ENCODE measurements around the gene SUGCT.

SUGCT gene

DNA sequence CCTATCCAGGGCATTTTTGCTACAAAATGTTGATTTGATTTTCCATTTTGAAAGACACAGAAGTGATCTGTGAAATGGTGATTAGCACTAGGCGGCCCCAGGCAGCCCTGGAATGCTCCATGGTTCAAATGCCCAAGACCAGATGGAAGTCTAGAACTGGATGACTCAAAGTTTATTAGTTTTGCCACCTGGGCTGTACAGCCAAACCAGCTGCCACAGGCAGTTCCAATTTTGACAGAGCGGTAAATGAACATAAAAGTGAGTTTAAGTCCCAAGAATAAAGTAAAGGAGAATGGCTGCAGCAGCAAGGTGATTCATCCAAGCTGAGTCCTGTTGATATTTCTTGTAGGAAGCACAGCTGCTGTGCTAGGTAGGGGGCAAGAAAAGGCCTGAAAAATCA lies 180.5 kb downstream of the SUGCT start:
- in situ Hi-C loops (cut with HindIII; ENCODE audit: low sequenced_read_pairs), result no loop called here

DNA sequence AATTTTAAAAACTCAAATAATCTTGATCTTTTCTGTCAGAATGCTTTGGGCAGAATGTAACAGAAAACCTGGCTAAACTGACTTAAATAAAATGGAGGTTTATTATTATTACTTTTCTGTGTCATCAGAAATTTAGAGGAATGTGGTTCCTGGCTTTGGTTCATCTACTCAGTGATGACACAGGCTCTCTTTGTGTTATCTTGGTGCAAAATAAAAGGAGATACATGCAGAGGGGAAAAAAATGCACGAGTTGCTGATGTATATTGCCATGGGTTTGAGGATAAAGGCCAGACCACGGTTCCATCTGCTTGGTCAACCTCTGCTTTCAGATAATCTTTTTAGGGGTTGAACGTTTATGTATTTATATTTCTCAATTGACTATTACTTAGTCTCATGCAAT lies 181.4 kb downstream of the SUGCT start:
- in situ Hi-C loops (cut with HindIII; ENCODE audit: low sequenced_read_pairs), result no loop called here

DNA sequence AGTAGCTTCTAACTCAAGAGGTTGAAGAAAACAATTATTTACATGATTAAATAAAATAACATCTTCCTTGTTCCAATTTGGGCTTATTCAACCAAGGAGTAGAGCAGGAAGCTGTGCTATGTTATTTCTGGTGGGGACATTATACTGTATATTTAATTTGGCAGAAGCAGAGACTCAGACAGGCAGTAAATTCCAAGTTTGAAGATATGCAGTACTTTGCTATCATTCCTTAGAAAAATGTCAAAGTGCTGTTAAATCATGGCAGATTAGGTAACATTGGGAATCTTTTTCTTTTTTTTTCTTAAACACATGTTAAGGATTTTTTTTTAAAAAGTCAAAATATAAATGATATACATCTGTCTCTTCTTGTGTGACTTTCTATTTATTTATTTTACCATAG lies 190.1 kb downstream of the SUGCT start:
- in situ Hi-C loops (cut with HindIII; ENCODE audit: low sequenced_read_pairs), result no loop called here

DNA sequence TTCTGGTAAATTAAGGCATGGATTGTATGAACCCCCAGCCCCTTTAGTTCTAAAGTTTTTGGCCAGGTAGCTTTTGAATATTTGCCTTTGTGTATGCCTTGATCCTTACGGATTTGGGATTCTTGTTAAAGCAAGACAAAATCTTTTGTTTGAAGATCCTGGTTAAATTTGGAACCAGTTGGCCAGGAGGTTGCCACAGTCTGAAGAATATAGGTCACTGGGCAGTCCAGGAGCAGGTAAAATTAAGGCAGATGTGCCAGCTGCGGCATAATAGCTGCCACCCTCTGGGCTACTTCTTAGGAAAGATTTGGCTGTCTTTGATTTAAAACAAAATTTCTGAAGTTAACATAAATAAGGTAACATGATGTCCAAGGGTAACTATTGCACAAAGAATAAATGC lies 192.3 kb downstream of the SUGCT start:
- in situ Hi-C loops (cut with HindIII; ENCODE audit: low sequenced_read_pairs), result no loop called here

DNA sequence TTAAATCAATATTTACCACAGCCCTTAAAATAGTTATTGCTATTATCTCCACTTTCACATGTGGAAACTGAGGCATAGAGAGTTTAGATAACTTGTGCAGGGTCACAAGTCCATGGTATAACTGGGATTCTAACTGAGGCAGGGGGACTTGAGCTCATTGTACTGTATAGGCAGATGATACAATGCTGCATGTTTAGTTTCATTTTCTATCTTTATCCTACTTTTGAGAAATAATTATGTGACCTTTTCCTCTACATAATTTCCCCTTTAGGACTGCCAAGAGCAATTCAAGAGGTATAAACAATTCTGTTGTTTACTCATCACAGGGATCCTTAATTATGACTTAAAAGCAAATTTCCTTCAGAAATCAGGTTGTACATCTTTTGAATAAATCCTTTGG lies 193.1 kb downstream of the SUGCT start:
- in situ Hi-C loops (cut with HindIII; ENCODE audit: low sequenced_read_pairs), result no loop called here

DNA sequence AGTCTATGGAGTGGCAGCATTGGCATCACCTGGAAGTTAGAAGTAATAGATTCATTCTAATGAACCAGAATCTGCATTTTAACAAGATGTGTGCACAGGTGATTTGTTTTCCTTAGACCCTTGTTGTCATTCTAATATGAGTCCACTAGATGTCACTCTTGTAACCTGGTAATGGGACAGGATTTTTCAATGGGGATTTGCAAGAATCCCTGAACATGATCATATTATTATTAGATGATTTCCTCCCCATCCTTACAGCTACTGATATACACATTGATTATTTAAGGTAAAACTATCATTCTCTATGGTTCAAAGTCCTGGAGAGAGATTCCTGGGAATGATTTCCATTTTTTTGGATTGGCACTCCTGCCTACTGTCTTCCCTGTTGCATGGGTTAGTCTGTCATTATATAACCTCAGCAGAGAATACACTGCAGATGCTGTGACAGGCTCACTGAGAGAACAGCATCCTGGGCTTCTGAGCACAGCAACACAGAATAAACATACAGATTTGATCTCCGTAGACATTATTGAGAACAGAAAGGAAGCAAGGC lies 194.9 kb downstream of the SUGCT start:
- in situ Hi-C loops (cut with HindIII; ENCODE audit: low sequenced_read_pairs), result no loop called here

DNA sequence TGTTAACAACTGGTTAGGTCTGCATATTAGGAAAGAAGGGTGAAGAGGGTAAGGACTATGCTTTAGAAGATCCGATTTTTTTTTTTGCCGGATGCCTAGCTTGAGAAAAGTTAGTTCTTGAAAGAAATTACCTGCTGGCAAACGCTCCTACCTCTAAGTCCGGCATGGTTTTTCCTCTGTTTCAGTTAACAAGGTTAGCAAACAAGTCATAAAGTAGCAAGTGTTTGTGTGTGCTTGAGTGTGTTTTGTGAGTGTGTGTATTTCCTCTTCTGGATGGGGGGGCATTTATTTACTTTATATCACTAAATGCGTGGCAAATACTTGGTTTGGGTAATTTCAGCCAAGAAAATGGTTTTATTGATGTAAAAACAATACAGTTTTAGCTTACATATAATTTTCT lies 195.6 kb downstream of the SUGCT start:
- in situ Hi-C loops (cut with HindIII; ENCODE audit: low sequenced_read_pairs), result no loop called here

DNA sequence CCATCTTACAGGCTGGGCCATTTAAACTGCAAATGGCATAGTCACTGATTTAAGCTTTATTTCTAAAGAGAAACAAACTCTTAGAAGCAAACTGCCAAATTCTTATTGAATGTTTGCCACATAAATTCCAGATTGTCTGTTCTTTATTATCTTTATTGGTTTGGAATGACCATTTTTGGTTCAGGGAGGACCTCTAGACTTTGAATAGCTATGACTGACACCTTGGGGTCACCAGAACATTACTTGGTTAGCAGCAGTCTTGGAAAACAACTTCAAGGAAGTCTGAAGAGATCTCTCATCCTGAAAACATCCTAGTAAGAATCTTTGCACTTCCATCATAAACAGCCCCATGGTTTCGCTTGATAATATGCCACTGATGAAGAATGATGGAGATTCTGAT lies 197.1 kb downstream of the SUGCT start:
- in situ Hi-C loops (cut with HindIII; ENCODE audit: low sequenced_read_pairs), result no loop called here

DNA sequence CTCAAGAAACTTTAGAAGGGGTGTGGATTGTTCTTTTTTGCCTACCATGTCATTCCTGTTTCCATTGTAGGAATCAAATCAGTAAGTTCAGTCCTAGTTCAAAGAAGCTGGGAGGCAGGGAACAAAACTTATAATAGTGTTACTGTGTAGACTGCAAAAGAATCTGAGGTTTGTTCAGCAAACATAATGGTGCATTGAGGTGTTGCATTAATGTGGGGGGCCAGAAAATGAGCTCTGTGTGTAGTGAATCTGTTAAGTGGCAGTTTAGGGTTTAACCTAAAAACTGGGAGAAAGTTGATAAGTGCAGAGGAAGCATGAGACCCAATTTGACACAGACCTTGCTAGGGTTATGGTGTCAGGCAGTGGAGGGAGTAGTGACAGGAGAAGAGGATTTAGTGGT lies 197.7 kb downstream of the SUGCT start:
- in situ Hi-C loops (cut with HindIII; ENCODE audit: low sequenced_read_pairs), result no loop called here

DNA sequence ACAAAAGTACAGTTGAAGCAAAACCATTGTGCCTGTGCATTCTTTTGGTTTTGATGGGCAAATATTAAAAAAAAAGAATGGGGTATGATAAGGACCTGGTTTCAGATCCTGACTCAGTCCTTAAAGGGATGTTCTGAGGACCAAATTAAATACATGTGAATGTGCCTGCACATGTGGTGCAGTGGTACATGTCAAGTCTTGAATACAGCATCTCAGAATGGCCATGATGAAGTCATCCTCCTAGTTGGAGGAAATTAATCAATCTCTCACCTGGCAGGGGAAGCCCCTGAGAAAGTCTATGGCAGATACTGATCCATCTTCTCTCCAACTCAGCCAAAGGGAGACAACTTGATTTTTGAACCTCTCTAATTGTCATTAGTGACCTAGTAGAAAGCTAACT lies 207.0 kb downstream of the SUGCT start:
- in situ Hi-C loops (cut with HindIII; ENCODE audit: low sequenced_read_pairs), result no loop called here

DNA sequence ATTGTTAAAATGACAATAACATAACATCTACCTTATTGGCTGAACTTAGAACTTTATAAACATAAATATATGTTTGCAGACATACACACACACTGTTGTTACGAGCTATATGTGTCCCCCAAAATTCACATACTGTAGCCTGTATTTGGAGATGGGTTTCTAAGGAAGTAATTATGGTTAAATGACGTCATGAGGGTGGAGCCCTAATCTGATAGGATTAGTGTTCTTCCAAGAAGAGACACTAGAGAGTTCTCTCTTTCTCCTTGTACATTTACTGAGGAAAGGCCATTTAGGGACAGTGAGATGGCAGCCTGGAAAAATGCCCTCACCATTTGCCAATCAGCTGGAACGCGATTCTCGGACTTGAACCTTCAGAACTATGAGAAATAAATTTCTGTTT lies 211.7 kb downstream of the SUGCT start:
- in situ Hi-C loops (cut with HindIII; ENCODE audit: low sequenced_read_pairs), result no loop called here

DNA sequence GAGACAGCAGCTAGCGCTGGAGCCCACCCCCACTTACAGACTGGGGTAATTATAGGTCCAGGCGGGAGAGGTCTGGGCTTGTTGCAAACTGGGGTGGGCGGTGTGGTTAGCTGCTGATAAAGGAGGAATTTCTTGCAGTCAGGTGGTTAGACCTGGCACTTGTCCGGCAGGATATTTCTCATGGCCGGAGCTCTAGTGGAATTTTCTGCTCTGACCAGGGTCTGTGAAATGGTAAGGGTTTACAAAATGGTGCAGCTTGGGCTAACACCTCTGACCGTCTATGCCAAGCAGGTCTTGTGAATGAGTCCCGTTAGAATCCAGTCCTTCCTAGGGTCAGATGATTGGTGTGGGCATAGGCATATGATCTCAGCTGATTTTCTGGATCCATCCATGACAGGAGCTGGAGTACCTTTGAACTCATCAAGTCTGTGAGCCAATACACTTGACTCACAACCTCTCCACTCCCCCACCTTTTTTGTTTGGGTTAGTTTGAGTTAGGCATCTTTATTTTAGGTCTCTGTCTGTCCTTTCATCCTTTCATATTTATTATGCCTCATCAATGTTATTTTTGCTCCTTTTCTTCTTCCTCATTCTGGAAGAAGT lies 213.4 kb downstream of the SUGCT start:
- in situ Hi-C loops (cut with HindIII; ENCODE audit: low sequenced_read_pairs), result no loop called here

DNA sequence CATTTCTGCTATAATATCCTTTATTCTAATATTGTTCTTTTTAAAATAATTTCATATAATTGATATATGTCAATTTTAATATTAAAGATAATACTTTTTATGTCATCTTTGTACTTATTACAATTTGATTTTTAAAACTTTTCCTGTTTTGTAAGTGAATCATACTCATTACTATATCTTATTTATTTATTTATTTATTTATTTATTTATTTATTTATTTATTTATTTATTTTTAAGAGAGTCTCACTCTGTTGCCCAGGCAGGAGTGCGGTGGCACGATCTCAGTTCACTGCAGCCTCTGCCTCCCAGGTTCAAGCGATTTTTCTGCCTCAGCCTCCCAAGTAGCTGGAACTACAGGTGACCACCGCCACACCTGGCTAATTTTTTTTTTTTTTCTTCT lies 215.3 kb downstream of the SUGCT start:
- in situ Hi-C loops (cut with HindIII; ENCODE audit: low sequenced_read_pairs), result no loop called here

DNA sequence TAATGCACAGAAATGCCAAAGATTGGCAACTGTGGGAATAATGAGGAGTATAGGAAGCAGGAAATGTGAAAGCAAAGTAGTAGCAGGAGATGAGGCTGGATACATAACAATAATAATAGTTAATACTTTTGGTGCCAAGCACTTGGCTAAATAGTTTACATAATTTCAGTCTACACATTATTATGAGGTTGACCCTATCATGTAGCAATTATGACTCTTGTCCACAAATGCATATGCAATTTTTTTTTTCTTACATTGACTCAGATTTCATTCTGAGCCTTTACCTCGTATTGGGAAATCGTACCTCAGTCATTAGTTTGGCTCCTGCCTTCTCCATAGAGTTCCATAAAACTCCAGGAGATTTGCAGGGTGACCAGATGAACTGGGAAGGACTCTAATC lies 219.9 kb downstream of the SUGCT start:
- in situ Hi-C loops (cut with HindIII; ENCODE audit: low sequenced_read_pairs), result no loop called here

DNA sequence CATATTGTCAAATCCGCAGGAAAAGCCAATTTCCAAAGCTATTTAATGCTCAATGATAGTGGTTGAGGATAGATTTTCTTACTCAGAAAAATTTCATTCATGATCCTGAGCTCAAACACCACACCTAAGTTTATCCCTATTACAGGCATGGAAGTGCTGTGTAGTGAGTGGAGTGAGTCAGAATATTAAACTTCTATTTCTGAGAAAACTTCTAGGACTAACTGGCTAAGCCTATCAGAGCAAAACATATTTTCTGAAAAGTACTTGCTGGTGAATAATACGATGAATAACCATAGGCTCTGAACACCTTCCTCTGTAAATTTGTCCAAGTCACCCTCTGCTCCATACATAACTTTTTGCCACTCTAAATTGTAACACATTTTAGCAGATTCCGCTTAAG lies 221.5 kb downstream of the SUGCT start:
- in situ Hi-C loops (cut with HindIII; ENCODE audit: low sequenced_read_pairs), result no loop called here

DNA sequence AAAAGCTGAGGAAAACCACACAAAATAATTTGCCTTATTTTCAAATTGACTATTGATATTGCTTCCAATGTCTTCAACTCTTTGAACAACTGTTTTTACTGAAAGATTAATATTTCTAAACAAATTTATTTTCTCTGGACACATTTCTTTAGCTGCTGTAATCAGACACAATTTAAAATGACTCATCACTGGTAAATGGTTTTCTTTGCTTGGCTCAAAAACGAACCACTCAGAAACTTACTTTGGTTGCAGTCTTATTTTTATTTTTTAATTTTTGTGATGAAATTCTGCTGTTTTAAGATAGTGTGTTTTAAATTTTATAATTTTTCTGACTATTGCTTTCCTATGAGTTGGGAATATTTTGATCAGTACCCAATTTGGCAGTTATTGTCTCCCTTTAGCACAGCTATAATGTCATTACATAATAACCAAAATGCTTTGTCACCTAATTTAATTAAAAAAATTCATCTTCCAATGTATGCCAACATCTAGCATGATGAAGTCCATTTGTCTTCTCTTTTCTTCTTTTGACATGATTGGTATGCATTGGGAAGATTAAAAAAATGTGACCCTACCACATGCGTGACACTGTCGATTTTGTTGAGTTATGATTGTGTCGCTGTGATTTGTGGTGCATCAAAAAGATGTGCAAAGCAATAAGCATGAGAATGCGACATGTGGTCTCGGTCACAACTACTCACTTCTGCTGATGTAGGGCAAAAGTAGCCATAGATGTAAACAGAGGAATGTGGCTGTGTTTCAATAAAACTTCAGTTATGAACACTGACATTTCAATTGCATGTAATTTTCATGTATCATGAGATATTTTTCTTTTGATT lies 222.3 kb downstream of the SUGCT start:
- in situ Hi-C loops (cut with HindIII; ENCODE audit: low sequenced_read_pairs), result no loop called here

DNA sequence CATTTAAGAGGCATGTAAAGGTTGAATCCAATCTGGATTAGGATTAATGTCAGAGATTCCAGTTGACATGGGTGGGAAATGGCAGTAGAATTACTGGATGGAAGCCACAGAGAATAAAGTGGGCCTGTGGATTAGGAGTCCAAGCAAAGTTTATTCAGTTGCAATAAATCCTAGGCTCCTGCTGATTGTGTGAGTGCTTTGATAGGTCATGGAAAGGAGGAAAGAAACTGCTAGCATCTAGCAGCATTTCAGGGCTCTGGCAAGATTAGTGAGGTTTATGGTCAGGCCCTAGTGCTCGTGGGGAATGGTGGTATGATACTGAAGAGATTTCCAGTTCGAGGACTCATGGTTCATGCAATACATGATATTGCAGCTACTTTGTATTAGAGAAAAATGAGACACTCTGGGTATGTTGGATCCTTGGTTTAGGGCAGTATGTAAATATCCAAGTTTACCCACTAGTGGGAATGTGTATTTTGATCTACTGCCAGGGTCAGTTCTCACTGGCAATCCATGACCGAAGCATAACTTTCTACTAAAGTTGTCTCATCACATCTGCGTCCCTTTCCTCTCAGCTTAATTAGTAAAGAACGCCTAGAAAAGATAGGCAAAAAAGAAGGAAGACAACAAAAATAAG lies 235.0 kb downstream of the SUGCT start:
- in situ Hi-C loops (cut with HindIII; ENCODE audit: low sequenced_read_pairs), result no loop called here

DNA sequence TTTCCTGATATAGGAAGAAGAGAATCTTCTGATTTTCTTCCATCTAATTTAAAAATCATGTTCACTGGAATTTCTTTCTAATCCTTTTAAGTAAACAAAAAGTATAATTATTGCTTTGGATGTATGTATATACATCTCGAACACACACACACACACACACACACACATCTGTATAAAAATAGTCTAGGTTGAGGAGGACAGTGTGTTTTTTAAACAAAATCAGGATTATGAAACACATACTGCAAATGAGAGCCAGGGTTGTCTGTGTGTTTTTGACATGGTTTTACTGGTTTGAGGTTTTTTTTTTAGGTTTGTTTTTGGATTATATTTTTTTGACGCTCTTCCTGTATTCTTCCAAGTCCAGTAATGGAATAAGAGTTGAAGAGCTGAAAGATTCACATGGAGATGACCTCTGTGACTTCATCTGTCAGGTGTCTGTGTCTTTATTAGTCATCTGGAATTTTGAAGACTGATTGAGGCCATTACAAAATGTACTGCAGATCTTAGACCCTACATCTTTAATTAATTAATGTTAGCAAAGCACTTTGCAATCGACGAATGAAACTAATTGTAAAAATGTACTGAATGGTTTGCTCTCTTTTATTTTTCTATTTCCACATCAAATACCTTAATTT lies 237.1 kb downstream of the SUGCT start:
- in situ Hi-C loops (cut with HindIII; ENCODE audit: low sequenced_read_pairs), result no loop called here

DNA sequence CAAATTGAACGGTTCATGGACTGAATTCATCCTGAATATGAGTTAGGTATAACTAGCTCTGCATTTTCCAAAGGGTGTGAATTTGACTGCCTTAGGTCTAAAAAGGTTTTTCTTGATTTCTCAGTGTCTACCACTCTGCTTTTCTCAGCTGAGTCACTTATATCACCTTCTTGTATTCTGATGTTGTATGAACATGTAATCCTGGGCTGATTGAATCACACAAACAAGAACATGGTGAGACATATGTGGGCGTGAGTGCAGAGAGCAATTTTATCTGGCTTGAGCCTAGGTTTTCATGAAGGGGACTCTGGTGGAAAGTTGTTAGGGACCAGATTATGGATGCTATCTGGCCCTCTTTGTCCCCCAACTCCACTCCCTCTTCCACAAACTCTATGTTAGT lies 239.8 kb downstream of the SUGCT start:
- in situ Hi-C loops (cut with HindIII; ENCODE audit: low sequenced_read_pairs), result no loop called here

DNA sequence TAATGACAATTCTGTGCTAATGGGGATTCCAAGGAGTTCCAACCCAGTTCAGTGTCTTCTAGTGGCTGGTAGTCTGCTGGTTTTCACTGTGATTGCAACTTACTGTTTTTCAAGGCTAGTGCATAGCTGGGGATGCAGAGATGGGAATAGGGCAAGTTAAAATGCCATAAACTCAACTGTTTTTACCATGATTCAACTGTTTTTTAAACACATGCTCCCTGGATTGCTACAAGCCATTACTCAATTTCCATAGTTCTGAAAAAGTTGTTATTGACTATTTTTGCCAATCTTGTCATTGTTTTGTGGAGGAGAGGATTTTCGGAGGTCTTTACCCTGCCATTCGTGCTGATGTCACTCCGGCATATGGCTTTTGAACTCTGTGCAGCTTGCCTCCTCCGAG lies 245.3 kb downstream of the SUGCT start:
- in situ Hi-C loops (cut with HindIII; ENCODE audit: low sequenced_read_pairs), result no loop called here

DNA sequence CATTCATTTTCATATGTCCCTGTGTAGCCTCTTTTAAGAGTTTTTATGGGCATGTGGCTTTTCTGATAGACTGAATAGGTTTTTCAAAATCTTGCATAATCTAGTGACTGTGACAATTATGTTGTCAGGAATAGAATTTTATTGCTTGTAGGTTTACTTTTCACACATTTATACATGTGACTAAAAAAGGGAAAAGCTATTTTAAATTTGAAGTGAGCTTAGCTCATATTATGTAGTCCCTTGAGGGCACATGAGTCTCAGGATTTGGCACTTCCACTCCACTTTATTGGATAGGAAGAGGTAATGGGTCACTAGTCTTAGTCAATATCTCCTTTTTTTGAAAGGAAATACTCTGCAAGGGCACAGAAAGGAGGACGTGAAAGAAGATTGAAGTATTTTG lies 247.3 kb downstream of the SUGCT start:
- in situ Hi-C loops (cut with HindIII; ENCODE audit: low sequenced_read_pairs), result no loop called here

DNA sequence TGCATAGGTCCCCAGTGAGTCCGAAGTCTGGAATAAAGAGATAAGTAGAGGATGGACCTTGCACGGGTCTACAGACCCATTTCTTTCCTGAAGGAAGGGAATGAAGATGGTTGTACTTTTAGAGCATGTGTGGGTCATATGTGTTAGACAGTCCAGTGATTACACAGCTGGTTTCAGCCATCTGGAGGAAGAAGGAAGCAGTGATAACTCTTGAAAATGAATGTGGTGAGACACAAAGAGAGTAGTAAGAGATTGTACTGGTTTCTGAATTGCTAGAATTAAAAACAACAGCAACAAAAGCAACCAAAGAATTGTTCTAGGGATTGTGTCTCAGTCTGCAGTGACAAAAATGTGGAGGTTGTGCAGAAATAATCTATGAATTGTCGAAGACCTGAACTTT lies 258.9 kb downstream of the SUGCT start:
- in situ Hi-C loops (cut with HindIII; ENCODE audit: low sequenced_read_pairs), result no loop called here
